ENCODE data around the gene SLC5A2.
A peak's percentile ranks its signal among the peaks of the same experiment; 100 is the strongest.

The SLC5A2 gene

GRCh38 chr16:31456988-31457360 is 25.9 kb upstream of the SLC5A2 start:
- Histone ChIP-seq H3K9me2 (replicated peaks; ENCODE audit: insufficient read depth, low read length) (no peaks in the 10 kb centered on the region), H3K27ac (ENCODE audit: low read length) (no peak overlapping the region), H3K4me2 (ENCODE audit: low read depth, low read length) (peak overlapping the region; percentile 62; the same call in 1 of the 2 replicates), H3K9ac (ENCODE audit: low read length) (no peak overlapping the region), H3K9me3 (replicated peaks; ENCODE audit: insufficient read depth, low read length) (no peaks in the 10 kb centered on the region), H3K4me1 (ENCODE audit: low read length) (peaks cover 5% of the 10 kb centered on the region), H2AFZ (ENCODE audit: low read length) (no peak overlapping the region), H3F3A (ENCODE audit: insufficient read depth, low read length) (peaks cover 19% of the 10 kb centered on the region), H3K4me3 (ENCODE audit: low read length) (no peak overlapping the region), H3K36me3 (replicated peaks; ENCODE audit: insufficient read depth, low read length) (no peaks in the 10 kb centered on the region), H3K79me2 (ENCODE audit: low read length) (peaks cover 43% of the 10 kb centered on the region), H4K20me1 (ENCODE audit: insufficient read depth, low read length) (no peaks in the 10 kb centered on the region), H3K27me3 (replicated peaks; ENCODE audit: insufficient read depth, low read length) (no peaks in the 10 kb centered on the region)
- no peak for DNase-seq
- no peak for TF ChIP-seq EZH2 (optimal IDR thresholded peaks at IDR 0.05; ENCODE audit: low read depth, low read length)
- TF ChIP-seq CTCF (IDR thresholded peaks at IDR 0.05; ENCODE audit: low read length) = no peak
- TF ChIP-seq EZH2phosphoT487 (IDR thresholded peaks at IDR 0.05; ENCODE audit: low read length) = no peak

GRCh38 chr16:31458073-31458843 is 24.7 kb upstream of the SLC5A2 start:
- peak; percentile 81 for DNase-seq

GRCh38 chr16:31458844-31459686 is 23.9 kb upstream of the SLC5A2 start, which contains the start of gene ARMC5:
TSS of gene ARMC5 (plus strand) at chr16:31459501. CDS start at chr16:31459525, 24 bp downstream.
- Histone ChIP-seq H3K9me3 (replicated peaks; ENCODE audit: insufficient read depth, low read length) (no peaks in the 10 kb centered on the region), H3K36me3 (replicated peaks; ENCODE audit: insufficient read depth, low read length) (no peaks in the 10 kb centered on the region), H3K9me2 (replicated peaks; ENCODE audit: insufficient read depth, low read length) (no peaks in the 10 kb centered on the region), H3K27ac (ENCODE audit: low read length) (peak within 1 kb of the TSS; percentile 96), H2AFZ (ENCODE audit: low read length) (peak within 1 kb of the TSS; percentile 89), H3K4me3 (ENCODE audit: low read length) (peak within 1 kb of the TSS; percentile 79), H3K4me1 (ENCODE audit: low read length) (peaks cover 5% of the 10 kb centered on the region), H3F3A (ENCODE audit: insufficient read depth, low read length) (peaks cover 19% of the 10 kb centered on the region), H3K9ac (ENCODE audit: low read length) (peak within 1 kb of the TSS; percentile 96), H3K27me3 (replicated peaks; ENCODE audit: insufficient read depth, low read length) (no peaks in the 10 kb centered on the region), H4K20me1 (ENCODE audit: insufficient read depth, low read length) (no peaks in the 10 kb centered on the region), H3K4me2 (ENCODE audit: low read depth, low read length) (peak within 1 kb of the TSS; percentile 90), H3K79me2 (ENCODE audit: low read length) (peaks cover 43% of the 10 kb centered on the region)
- no peak for TF ChIP-seq EZH2 (optimal IDR thresholded peaks at IDR 0.05; ENCODE audit: low read depth, low read length)
- peak; percentile 74 for TF ChIP-seq CTCF (IDR thresholded peaks at IDR 0.05; ENCODE audit: low read length)
- DNase-seq = peak; percentile 97

More at GRCh38 chr16:31458073-31458843, 24.7 kb upstream of the SLC5A2 start:
- H3K9me2 ChIP-seq (replicated peaks; ENCODE audit: insufficient read depth, low read length) = no peaks in the 10 kb centered on the region
- peaks cover 43% of the 10 kb centered on the region for H3K79me2 ChIP-seq (ENCODE audit: low read length)
- no peaks in the 10 kb centered on the region for H3K27me3 ChIP-seq (replicated peaks; ENCODE audit: insufficient read depth, low read length)
- TF ChIP-seq CTCF (IDR thresholded peaks at IDR 0.05; ENCODE audit: low read length) = peak; percentile 44
- no peak for TF ChIP-seq EZH2 (optimal IDR thresholded peaks at IDR 0.05; ENCODE audit: low read depth, low read length)
- H3K9me3 ChIP-seq (replicated peaks; ENCODE audit: insufficient read depth, low read length) = no peaks in the 10 kb centered on the region
- peaks cover 19% of the 10 kb centered on the region for H3F3A ChIP-seq (ENCODE audit: insufficient read depth, low read length)
- peaks cover 5% of the 10 kb centered on the region for H3K4me1 ChIP-seq (ENCODE audit: low read length)
- no peaks in the 10 kb centered on the region for H4K20me1 ChIP-seq (ENCODE audit: insufficient read depth, low read length)
- H3K27ac ChIP-seq (ENCODE audit: low read length) = peak overlapping the region; percentile 96
- H3K36me3 ChIP-seq (replicated peaks; ENCODE audit: insufficient read depth, low read length) = no peaks in the 10 kb centered on the region
- H3K9ac ChIP-seq (ENCODE audit: low read length) = peak overlapping the region; percentile 96
- peak overlapping the region; percentile 89; the same call in 1 of the 2 replicates for H2AFZ ChIP-seq (ENCODE audit: low read length)
- peak overlapping the region; percentile 62 for H3K4me2 ChIP-seq (ENCODE audit: low read depth, low read length)
- peak overlapping the region; percentile 79 for H3K4me3 ChIP-seq (ENCODE audit: low read length)
